Measurements from ENCODE around the gene POC5. TPM values are rescaled to one million over a fixed set of nuclear protein-coding genes. Genes with fewer than 3 reads are reported as not detected.

POC5 gene
- total and polyA plus RNA-seq, 2 of the 13 experiments (the other 11 are each of a cell fraction or from before 2014, with no cell fraction given) = 6.9 to 9.3 TPM

GRCh38 chr5:75667586-75667985, 49.7 kb downstream of the POC5 start:
- Histone ChIP-seq H3K79me2 (ENCODE audit: insufficient read depth, low read length) (no peaks in the 10 kb centered on the region), H3K27me3 (ENCODE audit: control insufficient read depth in 1 of 2, insufficient read depth in 2 of 2, low read length in 2 of 2) (no peaks in the 10 kb centered on the region), H3K4me1 (ENCODE audit: insufficient read depth, low read length) (peaks cover 19% of the 10 kb centered on the region), H4K20me1 (ENCODE audit: insufficient read depth, low read length) (no peaks in the 10 kb centered on the region), H3K9me3 (ENCODE audit: low read length) (no peaks in the 10 kb centered on the region), H3K4me3 (replicated peaks in 1 of 3; ENCODE audit: insufficient read depth in 1 of 3, low read depth in 2 of 3, low read length in 3 of 3) (no peak overlapping the region), H3K9ac (ENCODE audit: insufficient read depth, low read depth, low read length) (no peak overlapping the region), H2AFZ (ENCODE audit: low read length) (no peak overlapping the region), H3K36me3 (replicated peaks in 1 of 2; ENCODE audit: control insufficient read depth in 1 of 2, insufficient read depth in 2 of 2, low read length in 2 of 2) (no peaks in the 10 kb centered on the region), H3K4me2 (ENCODE audit: low read depth, low read length) (no peak overlapping the region), H3K27ac (ENCODE audit: extremely low read length, insufficient read depth, low read length) (no peak overlapping the region)
- in situ Hi-C loops (cut with HindIII; ENCODE audit: extremely low pct_ligation_motif_present, low pct_unique_long_range_greater_than_20kb) = no loop called here
- BruUV-seq (replicated peaks) = no TSS peak
- ChIA-PET POLR2A (no interaction called here), CTCF (ENCODE audit: low intra/inter-chr PET ratio, low total read pairs) (no interaction called here)
- FAIRE-seq (no peak), DNase-seq (ENCODE audit: low spot score) (peak; percentile 20), ATAC-seq (0 out of 3 replicates have a peak, but pooled peaks have one; percentile 20)
- WGBS (ENCODE audit: low lambda C conversion rate) = 9% methylated on average over 2 of the region's 2 CpGs
- peak; percentile 42 for TF ChIP-seq CTCF (CRISPR knock-in tag; IDR thresholded peaks at IDR 0.05)
- TF ChIP-seq STAG1 (CRISPR knock-in tag; IDR thresholded peaks at IDR 0.05) = peak; percentile 15; the same call in 1 of the 2 replicates
- TF ChIP-seq NRL (CRISPR knock-in tag; IDR thresholded peaks at IDR 0.05; ENCODE audit: borderline replicate concordance) = no peak
- no peak for TF ChIP-seq ZNF17 (CRISPR knock-in tag; IDR thresholded peaks at IDR 0.05)
- intact Hi-C loops (cut with micrococcal nuclease; ENCODE audit: unreplicated experiment) = no loop called here

GRCh38 chr5:75666801-75667200, 50.4 kb downstream of the POC5 start:
- ATAC-seq (no peak), DNase-seq (ENCODE audit: low spot score) (no peak), FAIRE-seq (no peak)
- Histone ChIP-seq H3K4me1 (ENCODE audit: insufficient read depth, low read length) (peaks cover 19% of the 10 kb centered on the region), H2AFZ (ENCODE audit: low read length) (no peak overlapping the region), H3K36me3 (replicated peaks in 1 of 2; ENCODE audit: control insufficient read depth in 1 of 2, insufficient read depth in 2 of 2, low read length in 2 of 2) (no peaks in the 10 kb centered on the region), H3K9ac (ENCODE audit: insufficient read depth, low read depth, low read length) (no peak overlapping the region), H3K4me2 (ENCODE audit: low read depth, low read length) (no peak overlapping the region), H4K20me1 (ENCODE audit: insufficient read depth, low read length) (no peaks in the 10 kb centered on the region), H3K4me3 (replicated peaks in 1 of 3; ENCODE audit: insufficient read depth in 1 of 3, low read depth in 2 of 3, low read length in 3 of 3) (no peak overlapping the region), H3K79me2 (ENCODE audit: insufficient read depth, low read length) (no peaks in the 10 kb centered on the region), H3K9me3 (ENCODE audit: low read length) (no peaks in the 10 kb centered on the region), H3K27ac (ENCODE audit: extremely low read length, insufficient read depth, low read length) (no peak overlapping the region), H3K27me3 (ENCODE audit: control insufficient read depth in 1 of 2, insufficient read depth in 2 of 2, low read length in 2 of 2) (no peaks in the 10 kb centered on the region; a peak in 1 of 5 replicates)
- in situ Hi-C loops (cut with HindIII; ENCODE audit: extremely low pct_ligation_motif_present, low pct_unique_long_range_greater_than_20kb) = no loop called here
- ChIA-PET POLR2A (no interaction called here), CTCF (ENCODE audit: low intra/inter-chr PET ratio, low total read pairs) (no interaction called here)
- no TSS peak for BruUV-seq (replicated peaks)
- intact Hi-C loops (cut with micrococcal nuclease; ENCODE audit: unreplicated experiment) = no loop called here
- 37% methylated on average over 6 of the region's 6 CpGs for WGBS (ENCODE audit: low lambda C conversion rate)
- TF ChIP-seq AGO1 (IDR thresholded peaks at IDR 0.05; ENCODE audit: low read depth, low read length, poor library complexity, severe bottlenecking) (no peak), STAG1 (CRISPR knock-in tag; IDR thresholded peaks at IDR 0.05) (peak; percentile 14; the same call in 1 of the 2 replicates), CTCF (CRISPR knock-in tag; IDR thresholded peaks at IDR 0.05) (peak; percentile 23; the same call in 1 of the 2 replicates)
